ENCODE measurements around the gene CYP24A1.

CYP24A1 gene

DNA sequence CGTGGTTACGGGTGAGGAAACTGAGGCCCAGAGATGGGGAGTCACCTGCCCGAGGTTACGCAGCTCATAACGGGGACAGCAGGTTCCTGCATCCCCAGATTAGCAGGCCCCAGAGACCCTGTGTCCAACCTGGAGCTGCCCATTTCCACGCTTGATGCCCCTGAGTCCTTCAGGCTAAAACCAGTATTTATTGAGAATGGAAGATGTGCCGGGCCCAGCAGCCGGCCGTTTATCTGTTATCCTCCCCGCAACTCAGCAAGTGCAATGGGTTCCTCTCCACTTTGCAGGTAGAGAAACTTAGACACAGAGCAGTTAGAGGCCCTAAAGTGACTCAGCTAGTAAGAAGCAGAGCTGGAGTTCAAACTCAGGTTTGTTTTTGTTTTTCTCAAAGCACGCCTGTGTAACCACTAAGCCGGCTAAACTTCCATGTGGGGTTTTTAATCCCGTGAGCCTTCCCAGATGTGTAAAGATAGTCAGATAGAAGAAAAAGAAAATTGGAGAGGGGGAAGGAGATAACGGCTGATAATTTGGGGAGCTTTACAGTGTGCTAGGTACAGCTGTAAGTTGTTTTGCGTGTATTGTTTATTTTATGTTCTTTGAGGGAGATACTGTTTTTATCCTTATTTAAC lies 34.9 kb upstream of the CYP24A1 start:
- peak overlapping the region; percentile 86 for H3K4me3 ChIP-seq (ENCODE audit: low read depth, low read length)
- no peak for DNase-seq (ENCODE audit: low read depth)
- no peak for TF ChIP-seq CTCF (IDR thresholded peaks at IDR 0.05; ENCODE audit: low read depth, low read length, missing control alignments)

GRCh38 chr20:54207743-54208547 lies 34.2 kb upstream of the CYP24A1 start, which contains the start of gene PFDN4:
PFDN4 (plus strand) TSS chr20:54208087; CDS start chr20:54208101, 14 bp downstream.
- no peak for DNase-seq (ENCODE audit: low read depth)

DNA sequence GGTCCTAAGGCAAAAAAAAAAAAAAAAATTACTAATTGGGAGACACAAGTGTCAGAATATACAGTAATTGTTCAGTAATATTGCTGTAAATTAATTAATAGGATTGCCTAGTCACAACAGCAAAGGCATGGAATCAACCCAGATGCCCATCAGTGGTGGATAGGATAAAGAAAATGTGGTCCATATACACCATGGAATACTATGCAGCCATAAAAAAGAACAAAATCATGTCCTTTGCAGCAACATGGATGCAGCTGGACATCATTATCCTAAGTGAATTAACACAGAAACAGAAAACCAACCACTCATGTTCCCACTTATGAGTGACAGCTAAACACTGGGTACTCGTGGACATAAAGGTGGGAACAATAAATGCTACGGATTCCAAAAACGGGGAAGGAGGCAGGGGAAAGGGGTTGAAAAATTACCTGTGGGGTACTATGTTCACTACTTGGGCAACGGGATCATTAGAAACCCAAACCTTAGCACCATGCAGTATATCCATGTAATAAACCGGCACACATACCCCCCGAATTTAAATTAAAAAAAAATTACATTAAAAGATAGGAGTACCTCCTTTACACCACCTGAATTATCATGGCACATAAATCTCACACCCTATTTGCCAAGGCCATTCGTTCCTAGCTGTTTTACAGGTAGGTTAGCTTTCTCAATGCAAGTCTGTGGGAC lies 33.4 kb upstream of the CYP24A1 start:
- DNase-seq (ENCODE audit: low read depth): no peak
- H3K4me3 ChIP-seq (ENCODE audit: low read depth, low read length): peak overlapping the region; percentile 86; the same call in 1 of the 2 replicates
- TF ChIP-seq CTCF (IDR thresholded peaks at IDR 0.05; ENCODE audit: low read depth, low read length, missing control alignments): no peak

More at GRCh38 chr20:54207743-54208547, 34.2 kb upstream of the CYP24A1 start, which contains the start of gene PFDN4:
- TF ChIP-seq CTCF (IDR thresholded peaks at IDR 0.05; ENCODE audit: low read depth, low read length, missing control alignments): peak; percentile 78
- H3K4me3 ChIP-seq (ENCODE audit: low read depth, low read length): peak within 1 kb of the TSS; percentile 86

DNA sequence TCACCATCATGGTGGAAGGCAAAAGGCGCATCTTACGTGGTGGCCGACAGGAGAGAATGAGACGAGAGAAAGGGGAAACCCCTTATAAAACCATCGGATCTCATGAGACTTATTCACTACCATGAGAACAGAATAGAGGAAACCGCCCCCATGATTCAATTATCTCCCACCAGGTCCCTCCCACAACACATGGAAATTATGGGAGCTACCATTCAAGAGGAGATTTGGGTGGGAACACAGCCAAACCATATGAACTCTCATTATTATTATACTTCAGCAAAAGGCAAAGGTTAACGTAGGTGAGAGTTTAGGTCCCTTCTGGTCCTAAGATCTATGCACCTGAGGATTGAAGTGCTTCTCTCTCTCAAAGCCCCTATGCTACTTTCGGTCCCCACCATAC lies 31.7 kb upstream of the CYP24A1 start:
- no peak overlapping the region for H3K4me3 ChIP-seq (ENCODE audit: low read depth, low read length)
- TF ChIP-seq CTCF (IDR thresholded peaks at IDR 0.05; ENCODE audit: low read depth, low read length, missing control alignments): no peak
- no peak for DNase-seq (ENCODE audit: low read depth)

GRCh38 chr20:54204481-54204880 lies 30.7 kb upstream of the CYP24A1 start:
- DNase-seq (ENCODE audit: low read depth): no peak
- TF ChIP-seq CTCF (IDR thresholded peaks at IDR 0.05; ENCODE audit: low read depth, low read length, missing control alignments): no peak
- H3K4me3 ChIP-seq (ENCODE audit: low read depth, low read length): no peak overlapping the region

- TF ChIP-seq CTCF (IDR thresholded peaks at IDR 0.05; ENCODE audit: low read depth, low read length, missing control alignments): no peak
- H3K4me3 ChIP-seq (ENCODE audit: low read depth, low read length): no peak overlapping the region
- DNase-seq (ENCODE audit: low read depth): no peak
These were observed 30.3 kb upstream of the CYP24A1 start for GRCh38 chr20:54204063-54204462.

Measured in GM12864 (cell line).